Endothelial cell of umbilical vein (primary cell): ENCODE results near the gene ANO1. TPM values are rescaled to one million over a fixed set of nuclear protein-coding genes. Genes with fewer than 3 reads are reported as not detected.

Experiments used
- BruUV-seq: library from RNA; stranded (reverse); fragments of 400-500 nt; replicated peaks from 2 replicates; lab custom pipeline; 2021; lab: Mats Ljungman, UMichigan
- CTCF ChIA-PET: fragments of 300-600, 350-600 bp; sonication (Branson Sonifier 250); formaldehyde crosslinking; loops from one replicate; lab custom pipeline; 2021; ENCODE audit warnings: antibody characterized with exemption, inconsistent platforms; lab: Charles Lee
- POLR2A ChIA-PET: fragments of 300-600, 350-600 bp; sonication (Branson Sonifier 250); formaldehyde crosslinking; loops from one replicate; lab custom pipeline; 2021; ENCODE audit warnings: antibody characterized with exemption, inconsistent platforms; lab: Charles Lee
- DNase-seq: peaks from one replicate; pipeline ENCODE4 v3.0.0-alpha.2; 2011; ENCODE audit warnings: low read depth, low spot score
- FAIRE-seq: peaks from 2 replicates; lab custom pipeline; 2011; peaks lifted over from hg19 to GRCh38; lab: Jason Lieb, UNC
- H2AFZ ChIP-seq: 2 replicates; pipeline ENCODE4 v1.6.0; 2012; ENCODE audit warnings: low read depth, low read length, control low read depth, inconsistent platforms
- H3K27ac ChIP-seq: 2 replicates; pipeline ENCODE4 v1.5.1; 2011; ENCODE audit warnings: low read depth, mild to moderate bottlenecking, control low read depth, low read length, moderate library complexity; ENCODE audit not compliant: insufficient read depth
- H3K27me3 ChIP-seq, 2 experiments: 2 replicates each; pipeline versions ENCODE4 v1.6.0 to v1.6.1; 2011; ENCODE audit warnings: low read length in 2 of 2, mixed read lengths in 1 of 2; ENCODE audit not compliant: control insufficient read depth in 2 of 2, insufficient read depth in 2 of 2
- H3K36me3 ChIP-seq, 2 experiments: 2 replicates in 1 of 2; 3 replicates in 1 of 2; pipeline ENCODE4 v1.5.1; 2011; ENCODE audit warnings: low read length in 2 of 2, mild to moderate bottlenecking in 1 of 2, moderate library complexity in 1 of 2; ENCODE audit not compliant: control insufficient read depth in 2 of 2, insufficient read depth in 2 of 2; ENCODE audit errors: extremely low read depth in 1 of 2
- H3K4me1 ChIP-seq: 3 replicates; pipeline ENCODE4 v1.5.1; 2011; ENCODE audit warnings: mild to moderate bottlenecking, low read length; ENCODE audit not compliant: control insufficient read depth, insufficient read depth; ENCODE audit errors: extremely low read depth
- H3K4me2 ChIP-seq: 2 replicates; pipeline ENCODE4 v1.6.1; 2011; ENCODE audit warnings: low read length, control low read depth, mixed read lengths; ENCODE audit not compliant: insufficient read depth
- H3K4me3 ChIP-seq, 3 experiments: fragments of 200-600 bp in 1 of 3; sonication (generic), shearing (Covaris generic) in 1 of 3; replicated peaks in 1 of 3; 2 replicates each; pipeline ENCODE4 v1.5.1; 2011 to 2016; ENCODE audit warnings: control low read depth in 3 of 3, low read length in 3 of 3, mild to moderate bottlenecking in 2 of 3, inconsistent platforms in 1 of 3, low read depth in 1 of 3, moderate library complexity in 1 of 3; ENCODE audit not compliant: insufficient read depth in 1 of 3
- H3K79me2 ChIP-seq: 2 replicates; pipeline ENCODE4 v1.6.0; 2012; ENCODE audit warnings: low read length, inconsistent platforms; ENCODE audit not compliant: control insufficient read depth, insufficient read depth
- H3K9ac ChIP-seq: replicated peaks from 2 replicates; pipeline ENCODE3; 2011; ENCODE audit warnings: low read length, control low read depth; ENCODE audit not compliant: insufficient read depth; ENCODE audit errors: extremely low read depth
- H3K9me1 ChIP-seq: replicated peaks from 3 replicates; pipeline ENCODE4 v1.6.0; 2011; ENCODE audit warnings: mild to moderate bottlenecking, low read length; ENCODE audit not compliant: control insufficient read depth, insufficient read depth; ENCODE audit errors: extremely low read depth
- H3K9me3 ChIP-seq: replicated peaks from 2 replicates; pipeline ENCODE4 v1.5.1; 2012; ENCODE audit warnings: low read length, inconsistent platforms; ENCODE audit not compliant: control insufficient read depth, insufficient read depth
- H4K20me1 ChIP-seq: replicated peaks from 2 replicates; pipeline ENCODE3; 2011; ENCODE audit warnings: mild to moderate bottlenecking, low read length; ENCODE audit not compliant: control insufficient read depth, insufficient read depth; ENCODE audit errors: extremely low read depth
- EZH2 ChIP-seq: IDR thresholded peaks from 2 replicates; pipeline ENCODE4 v1.6.1; 2012; ENCODE audit warnings: borderline replicate concordance, low read depth, mild to moderate bottlenecking, moderate library complexity, low read length, inconsistent platforms; ENCODE audit not compliant: severe bottlenecking
- FOS ChIP-seq: IDR thresholded peaks from 2 replicates; pipeline ENCODE4 v1.6.1; 2011; ENCODE audit warnings: mild to moderate bottlenecking, low read length, moderate library complexity, borderline replicate concordance; ENCODE audit not compliant: insufficient read depth
- GATA2 ChIP-seq: IDR thresholded peaks from 2 replicates; pipeline ENCODE4 v1.7.0; 2011; ENCODE audit warnings: low read depth, mild to moderate bottlenecking, moderate library complexity, mixed read lengths, low read length; ENCODE audit not compliant: insufficient read length, insufficient read depth
- JUN ChIP-seq: IDR thresholded peaks from 2 replicates; pipeline ENCODE4 v1.6.1; 2011; ENCODE audit warnings: borderline replicate concordance, low read depth; ENCODE audit not compliant: insufficient read length, insufficient read depth
- MYC ChIP-seq: IDR thresholded peaks from one replicate; pipeline ENCODE4 v1.6.1; 2011; ENCODE audit warnings: mild to moderate bottlenecking, low read depth, low read length
- POLR2A ChIP-seq: IDR thresholded peaks from 2 replicates; pipeline ENCODE4 v1.6.1; 2012; ENCODE audit warnings: low read depth, mild to moderate bottlenecking, control low read depth, low read length
- POLR2AphosphoS5 ChIP-seq: IDR thresholded peaks from 2 replicates; pipeline ENCODE4 v1.6.1; 2012; ENCODE audit warnings: low read depth, mild to moderate bottlenecking, control low read depth, low read length, moderate library complexity; ENCODE audit not compliant: insufficient read depth
- dilution Hi-C: fragments of 300-500 bp; cut with MboI; formaldehyde crosslinking; loops from one replicate; pipeline ENCODE4 v1.15.0; 2019; ENCODE audit warnings: low sequenced_read_pairs; ENCODE audit not compliant: extremely low pct_ligation_motif_present
- intact Hi-C: fragments of 100-400 bp; cut with micrococcal nuclease; formaldehyde crosslinking; loops from one replicate; pipeline ENCODE4 v1.10.0; 2022
- polyA plus RNA-seq, 4 experiments: library from polyadenylated mRNA; depleted of rRNA in 3 of 4; stranded (reverse) in 3 of 4; unstranded in 1 of 4; fragments of >200 nt; gene quantifications; 2 replicates each; pipeline versions ENCODE4 v1.2.1 to v1.2.3, GENCODE V29; 2011 to 2012; ENCODE audit warnings: missing spikeins in 1 of 4
- total RNA-seq: library from RNA; stranded (reverse); gene quantifications from 2 replicates; pipeline ENCODE4 v1.2.3, GENCODE V29; 2021
- TF ChIP-seq, protein P1 (sequence below), 2 donors: IDR thresholded peaks; 1 replicate in 1 of 2; 2 replicates in 1 of 2; pipeline ENCODE4 v1.5.1; 2011; ENCODE audit warnings: low read length in 2 of 2, mild to moderate bottlenecking in 2 of 2, moderate library complexity in 2 of 2, control low read depth in 1 of 2, inconsistent platforms in 1 of 2, low read depth in 1 of 2; ENCODE audit not compliant: insufficient read depth in 1 of 2; ENCODE audit errors: extremely low read depth in 1 of 2
- TF ChIP-seq, protein P2 (sequence below): IDR thresholded peaks from 2 replicates; pipeline ENCODE4 v1.6.1; 2011; ENCODE audit not compliant: insufficient read depth, insufficient read length

The ANO1 gene
- total and polyA plus RNA-seq, 2 donors (not counting 3 experiments of a cell fraction or from before 2014, with no cell fraction given) = 0.03 to 0.40 TPM

DNA sequence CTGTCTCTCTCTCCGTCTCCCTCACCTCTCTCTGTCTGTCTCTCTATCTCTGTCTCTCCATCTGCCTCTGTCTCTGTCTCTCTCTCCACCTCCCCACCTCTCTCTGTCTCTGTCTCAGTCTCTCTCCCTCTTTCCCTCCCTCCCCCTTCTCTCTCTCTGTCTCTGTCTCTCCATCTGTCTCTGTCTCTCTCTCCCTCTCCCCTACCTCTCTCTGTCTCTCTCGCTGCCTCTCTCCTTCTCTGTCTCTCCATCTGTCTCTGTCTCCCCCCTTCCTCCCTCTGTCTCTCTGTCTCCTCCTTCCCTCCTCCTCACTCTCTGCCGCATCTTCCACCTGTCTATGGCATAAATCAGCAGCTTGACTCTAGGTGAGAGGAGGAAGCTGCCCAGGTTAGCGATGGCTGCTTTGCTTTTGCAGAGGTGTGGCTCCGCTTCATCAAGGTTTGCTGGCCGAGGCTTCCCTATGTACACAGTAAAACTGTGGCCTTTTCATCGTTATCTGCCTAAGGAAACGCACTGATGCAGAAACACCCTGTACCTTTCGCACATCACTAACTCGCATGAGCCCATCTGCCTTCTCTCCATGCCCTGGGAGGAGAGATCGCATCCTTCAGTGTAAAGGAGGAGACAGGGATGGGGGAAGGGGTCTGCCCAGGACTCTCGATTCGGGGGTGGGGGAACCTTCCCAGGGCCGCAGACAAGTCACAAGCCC is 44.5 kb downstream of the ANO1 start:
- TF ChIP-seq GATA2 = no peak
- TF ChIP-seq, protein P1, sequence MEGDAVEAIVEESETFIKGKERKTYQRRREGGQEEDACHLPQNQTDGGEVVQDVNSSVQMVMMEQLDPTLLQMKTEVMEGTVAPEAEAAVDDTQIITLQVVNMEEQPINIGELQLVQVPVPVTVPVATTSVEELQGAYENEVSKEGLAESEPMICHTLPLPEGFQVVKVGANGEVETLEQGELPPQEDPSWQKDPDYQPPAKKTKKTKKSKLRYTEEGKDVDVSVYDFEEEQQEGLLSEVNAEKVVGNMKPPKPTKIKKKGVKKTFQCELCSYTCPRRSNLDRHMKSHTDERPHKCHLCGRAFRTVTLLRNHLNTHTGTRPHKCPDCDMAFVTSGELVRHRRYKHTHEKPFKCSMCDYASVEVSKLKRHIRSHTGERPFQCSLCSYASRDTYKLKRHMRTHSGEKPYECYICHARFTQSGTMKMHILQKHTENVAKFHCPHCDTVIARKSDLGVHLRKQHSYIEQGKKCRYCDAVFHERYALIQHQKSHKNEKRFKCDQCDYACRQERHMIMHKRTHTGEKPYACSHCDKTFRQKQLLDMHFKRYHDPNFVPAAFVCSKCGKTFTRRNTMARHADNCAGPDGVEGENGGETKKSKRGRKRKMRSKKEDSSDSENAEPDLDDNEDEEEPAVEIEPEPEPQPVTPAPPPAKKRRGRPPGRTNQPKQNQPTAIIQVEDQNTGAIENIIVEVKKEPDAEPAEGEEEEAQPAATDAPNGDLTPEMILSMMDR (IDR thresholded peaks at IDR 0.05; ENCODE audit: extremely low read depth in 1 of 2, insufficient read depth in 1 of 2, low read depth in 1 of 2, low read length in 2 of 2) = no peak
- TF ChIP-seq POLR2A = no peak
- no peak for TF ChIP-seq EZH2
- TF ChIP-seq JUN = no peak
- TF ChIP-seq FOS = no peak
- TF ChIP-seq, protein P2, sequence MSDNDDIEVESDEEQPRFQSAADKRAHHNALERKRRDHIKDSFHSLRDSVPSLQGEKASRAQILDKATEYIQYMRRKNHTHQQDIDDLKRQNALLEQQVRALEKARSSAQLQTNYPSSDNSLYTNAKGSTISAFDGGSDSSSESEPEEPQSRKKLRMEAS = no peak
- TF ChIP-seq MYC = no peak
- TF ChIP-seq POLR2AphosphoS5 = no peak
- Histone ChIP-seq H3K9me3 (no peaks in the 10 kb centered on the region), H3K36me3 (no peaks in the 10 kb centered on the region), H3K4me1 (peaks cover under 1% of the 10 kb centered on the region), H3K4me3 (no peak overlapping the region), H4K20me1 (no peaks in the 10 kb centered on the region), H3K27me3 (no peaks in the 10 kb centered on the region), H3K9ac (no peak overlapping the region), H3K9me1 (no peaks in the 10 kb centered on the region), H3K79me2 (no peaks in the 10 kb centered on the region), H3K27ac (no peak overlapping the region), H3K4me2 (no peak overlapping the region), H2AFZ (no peak overlapping the region)
- dilution Hi-C loops = no loop called here
- ChIA-PET CTCF (no interaction called here), POLR2A (no interaction called here)
- intact Hi-C loops = no loop called here
- DNase-seq (no peak), FAIRE-seq (no peak)
- BruUV-seq = no TSS peak
